HCT116 (cell line): Measurements from ENCODE around the gene EN2.

Experiments
- POLR2A ChIP-seq: IDR thresholded peaks from 2 replicates; pipeline ENCODE4 v1.7.0; 2011; ENCODE audit warnings: borderline replicate concordance; ENCODE audit not compliant: insufficient read depth, insufficient read length; ENCODE audit errors: extremely low read depth
- RAD21 ChIP-seq: IDR thresholded peaks from 2 replicates; pipeline ENCODE4 v1.6.1; 2012; ENCODE audit warnings: low read depth, mild to moderate bottlenecking
- TF ChIP-seq, protein P1 (sequence below), 3 experiments: fragments of 200-600 bp in 1 of 3; sonication (generic) in 1 of 3; IDR thresholded peaks in 2 of 3; conservative IDR thresholded peaks in 1 of 3; 2 replicates each; pipeline ENCODE4 v1.5.1; 2012 to 2017; ENCODE audit warnings: low read depth in 2 of 3, low read length in 2 of 3, antibody characterized with exemption in 1 of 3, borderline replicate concordance in 1 of 3, control low read depth in 1 of 3, mild to moderate bottlenecking in 1 of 3, mixed read lengths in 1 of 3, mixed run types in 1 of 3, moderate library complexity in 1 of 3; ENCODE audit not compliant: insufficient read depth in 1 of 3

DNA sequence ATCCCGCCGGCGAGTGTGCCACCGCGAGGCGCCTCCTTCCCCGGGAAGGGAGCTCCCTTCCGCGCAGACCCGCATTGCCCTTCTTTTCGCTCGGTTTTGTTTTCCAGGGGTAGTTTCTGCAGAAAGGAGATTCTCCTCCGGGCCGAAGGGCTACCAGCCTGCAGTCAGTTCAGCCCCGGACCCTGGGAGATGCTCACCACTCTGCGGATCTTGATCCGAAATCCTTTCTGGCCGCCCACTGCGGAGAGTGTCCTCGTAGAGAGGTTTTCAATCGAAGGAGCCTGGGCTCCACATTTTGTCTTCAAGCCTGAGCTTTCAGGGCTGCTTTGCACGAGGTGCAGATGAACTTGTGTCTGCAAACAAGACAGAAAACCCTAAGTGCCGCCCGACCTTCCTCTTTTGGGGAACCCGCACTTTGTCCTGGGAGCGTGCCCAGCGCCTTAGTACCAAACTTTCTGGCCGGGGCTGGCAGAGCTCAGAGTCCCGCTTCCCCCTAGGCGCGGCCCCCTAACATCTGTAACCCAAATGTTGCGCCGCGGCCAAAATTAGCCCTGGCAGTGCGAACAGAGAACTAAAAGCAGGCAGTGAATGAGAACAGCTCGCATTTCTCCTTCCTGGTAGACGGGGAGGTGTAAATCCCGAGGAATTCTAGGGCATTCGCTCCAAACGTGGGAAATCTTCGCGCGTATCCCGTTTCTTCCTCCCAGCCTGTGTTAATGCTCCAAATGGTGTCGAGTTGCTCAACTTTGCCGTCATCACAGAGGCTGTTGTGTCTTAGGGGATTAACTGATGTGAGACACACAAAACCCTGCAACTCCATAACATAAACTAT, 6.7 kb upstream of the EN2 start:
- TF ChIP-seq, protein P1, sequence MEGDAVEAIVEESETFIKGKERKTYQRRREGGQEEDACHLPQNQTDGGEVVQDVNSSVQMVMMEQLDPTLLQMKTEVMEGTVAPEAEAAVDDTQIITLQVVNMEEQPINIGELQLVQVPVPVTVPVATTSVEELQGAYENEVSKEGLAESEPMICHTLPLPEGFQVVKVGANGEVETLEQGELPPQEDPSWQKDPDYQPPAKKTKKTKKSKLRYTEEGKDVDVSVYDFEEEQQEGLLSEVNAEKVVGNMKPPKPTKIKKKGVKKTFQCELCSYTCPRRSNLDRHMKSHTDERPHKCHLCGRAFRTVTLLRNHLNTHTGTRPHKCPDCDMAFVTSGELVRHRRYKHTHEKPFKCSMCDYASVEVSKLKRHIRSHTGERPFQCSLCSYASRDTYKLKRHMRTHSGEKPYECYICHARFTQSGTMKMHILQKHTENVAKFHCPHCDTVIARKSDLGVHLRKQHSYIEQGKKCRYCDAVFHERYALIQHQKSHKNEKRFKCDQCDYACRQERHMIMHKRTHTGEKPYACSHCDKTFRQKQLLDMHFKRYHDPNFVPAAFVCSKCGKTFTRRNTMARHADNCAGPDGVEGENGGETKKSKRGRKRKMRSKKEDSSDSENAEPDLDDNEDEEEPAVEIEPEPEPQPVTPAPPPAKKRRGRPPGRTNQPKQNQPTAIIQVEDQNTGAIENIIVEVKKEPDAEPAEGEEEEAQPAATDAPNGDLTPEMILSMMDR (IDR thresholded peaks at IDR 0.05 in 2 of 3, conservative IDR thresholded peaks at IDR 0.05 in 1 of 3; ENCODE audit: borderline replicate concordance in 1 of 3, insufficient read depth in 1 of 3, low read depth in 2 of 3, low read length in 2 of 3): no peak
- TF ChIP-seq POLR2A: no peak
- no peak for TF ChIP-seq RAD21
